Neural crest cell (in vitro differentiated cells): ENCODE data around the gene OR7G2. TPM values are rescaled to one million over a fixed set of nuclear protein-coding genes. Genes with fewer than 3 reads are reported as not detected.
"Not testable (repeated sequence)": the region's sequence is repeated elsewhere in the genome, so short reads cannot be mapped to it uniquely, and the experiment has no call there.

Experiments
- DNase-seq: peaks from one replicate; pipeline ENCODE4 v3.0.0; 2021; ENCODE audit warnings: low read depth, mixed read lengths, low spot score
- H3K27ac Mint-ChIP-seq: one replicate; pipeline ENCODE4 v1.8.0; 2021; ENCODE audit warnings: mild to moderate bottlenecking, mixed read lengths; ENCODE audit not compliant: unreplicated experiment
- H3K27me3 Mint-ChIP-seq: 2 replicates; pipeline ENCODE4 v1.8.0; 2021; ENCODE audit warnings: low read depth, mild to moderate bottlenecking, mixed read lengths
- H3K36me3 Mint-ChIP-seq: 2 replicates; pipeline ENCODE4 v1.8.0; 2021; ENCODE audit warnings: low read depth, mild to moderate bottlenecking, mixed read lengths
- H3K4me1 Mint-ChIP-seq: 2 replicates; pipeline ENCODE4 v1.8.0; 2021; ENCODE audit warnings: mixed read lengths
- H3K4me3 Mint-ChIP-seq: one replicate; pipeline ENCODE4 v1.8.0; 2021; ENCODE audit warnings: mild to moderate bottlenecking, mixed read lengths
- H3K9me3 Mint-ChIP-seq: 2 replicates; pipeline ENCODE4 v1.8.0; 2021; ENCODE audit warnings: mixed read lengths
- CTCF ChIP-seq: fragments of 200-600 bp; sonication (generic); conservative IDR thresholded peaks from 2 replicates; pipeline ENCODE4 v1.5.0; 2021; ENCODE audit warnings: antibody characterized with exemption, mild to moderate bottlenecking
- total RNA-seq: library from RNA; stranded (reverse); gene quantifications from 2 replicates; pipeline ENCODE4 v1.2.1, GENCODE V29; 2021

Gene OR7G2
- total RNA-seq, 1 donor from 2014 or later, result not detected

- no peak overlapping the region for H3K27ac Mint-ChIP-seq
- H3K27me3 Mint-ChIP-seq, result peaks cover 33% of the 10 kb centered on the region
- H3K36me3 Mint-ChIP-seq, result no peaks in the 10 kb centered on the region
- no peak overlapping the region for H3K4me3 Mint-ChIP-seq
- no peak for DNase-seq
- H3K4me1 Mint-ChIP-seq, result no peaks in the 10 kb centered on the region
- no peak for TF ChIP-seq CTCF
- H3K9me3 Mint-ChIP-seq, result no peaks in the 10 kb centered on the region
Measured at GRCh38 chr19:9054207-9054606, 53.1 kb downstream of the OR7G2 start.

GRCh38 chr19:9053674-9054073 lies 53.6 kb downstream of the OR7G2 start:
- H3K36me3 Mint-ChIP-seq, H3K27ac Mint-ChIP-seq, DNase-seq, H3K4me3 Mint-ChIP-seq, H3K4me1 Mint-ChIP-seq, H3K9me3 Mint-ChIP-seq: not testable (repeated sequence)
- H3K27me3 Mint-ChIP-seq, result peaks cover 32% of the 10 kb centered on the region

- no peak for TF ChIP-seq CTCF
- Mint-ChIP-seq H3K4me1 (no peaks in the 10 kb centered on the region), H3K27ac (no peak overlapping the region), H3K9me3 (no peaks in the 10 kb centered on the region), H3K4me3 (no peak overlapping the region), H3K27me3 (peaks cover 32% of the 10 kb centered on the region), H3K36me3 (no peaks in the 10 kb centered on the region)
- no peak for DNase-seq
Measured at GRCh38 chr19:9052894-9053293, 54.4 kb downstream of the OR7G2 start.

Other genes starting within 250 kb of the OR7G2 start
- 0.02 TPM in 1 of 2 replicates, not detected in the other for gene MUC16, start 97.1 kb downstream of the OR7G2 start, total RNA-seq
- gene OR1M1, start 20.4 kb downstream of the OR7G2 start, total RNA-seq, result not detected in 2 replicates
- gene OR7G1, start 8.3 kb upstream of the OR7G2 start, total RNA-seq, result not detected in 2 replicates
- gene OR7G3, start 19.5 kb upstream of the OR7G2 start, total RNA-seq, result not detected in 2 replicates
- gene ZNF317, start 32.9 kb upstream of the OR7G2 start, total RNA-seq, result 40.9 and 44.0 TPM in 2 replicates
- 1.6 and 1.9 TPM in 2 replicates for gene OR7D2, start 71.5 kb upstream of the OR7G2 start, total RNA-seq
- gene OR7D4, start 112.1 kb upstream of the OR7G2 start, total RNA-seq, result not detected in 2 replicates
- not detected in 2 replicates for gene OR7E24, start 143.5 kb upstream of the OR7G2 start, total RNA-seq
- 6.7 and 7.3 TPM in 2 replicates for gene ZNF699, start 202.4 kb upstream of the OR7G2 start, total RNA-seq
- gene ZNF559, start 216.7 kb upstream of the OR7G2 start, total RNA-seq, result 24.0 and 26.5 TPM in 2 replicates